ENCODE measurements around the gene TMEM43.
A peak's percentile ranks its signal among the peaks of the same experiment; 100 is the strongest.

Gene TMEM43

DNA sequence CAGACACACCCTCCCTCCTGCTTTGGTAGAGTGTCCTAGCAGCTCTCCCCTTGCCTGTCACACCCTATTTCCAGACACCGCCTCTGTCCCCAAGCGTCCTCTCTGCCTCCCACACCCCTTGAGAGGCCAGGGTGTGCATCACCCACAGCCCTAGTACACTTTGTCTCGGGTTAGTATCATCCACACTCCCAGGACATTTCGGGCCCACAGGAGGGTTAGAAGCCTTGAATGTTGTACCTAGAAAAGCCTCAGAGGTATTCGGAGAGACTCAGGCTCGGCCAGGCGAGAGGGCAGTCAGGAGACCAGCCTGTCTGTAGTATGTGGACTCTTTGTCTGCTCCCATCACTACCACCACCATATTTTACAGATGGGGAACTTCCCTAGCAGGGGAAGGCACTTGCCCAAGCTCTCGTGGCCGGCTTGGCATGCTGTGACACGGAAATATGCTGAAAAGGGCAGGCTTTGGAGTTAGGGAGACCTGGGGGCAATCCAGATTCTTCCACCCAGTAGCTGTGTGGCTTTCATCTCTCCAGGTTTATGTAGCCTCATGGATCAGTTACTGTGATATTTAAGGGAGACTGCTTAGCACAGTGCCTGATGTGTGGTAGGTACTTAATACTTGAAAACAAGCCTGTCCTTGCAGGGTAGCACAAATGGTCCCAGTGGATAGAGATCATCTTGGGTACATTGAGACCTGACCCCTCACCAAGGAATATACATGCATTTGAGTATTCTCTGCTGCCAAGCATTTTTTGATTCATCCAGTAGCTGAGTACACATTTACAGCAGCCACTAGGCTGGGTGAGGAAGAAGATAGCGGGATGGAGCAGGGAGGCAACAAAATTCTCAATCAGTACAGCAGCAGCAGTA is 1.4 kb downstream of the TMEM43 start:
- Histone ChIP-seq H3K4me3 (ENCODE audit: low read depth, low read length) (peak overlapping the region; percentile 84), H3K36me3 (peaks cover 20% of the 10 kb centered on the region), H3K9me3 (no peaks in the 10 kb centered on the region), H3K27me3 (no peaks in the 10 kb centered on the region), H3K4me1 (no peaks in the 10 kb centered on the region)
- TF ChIP-seq, protein P1, sequence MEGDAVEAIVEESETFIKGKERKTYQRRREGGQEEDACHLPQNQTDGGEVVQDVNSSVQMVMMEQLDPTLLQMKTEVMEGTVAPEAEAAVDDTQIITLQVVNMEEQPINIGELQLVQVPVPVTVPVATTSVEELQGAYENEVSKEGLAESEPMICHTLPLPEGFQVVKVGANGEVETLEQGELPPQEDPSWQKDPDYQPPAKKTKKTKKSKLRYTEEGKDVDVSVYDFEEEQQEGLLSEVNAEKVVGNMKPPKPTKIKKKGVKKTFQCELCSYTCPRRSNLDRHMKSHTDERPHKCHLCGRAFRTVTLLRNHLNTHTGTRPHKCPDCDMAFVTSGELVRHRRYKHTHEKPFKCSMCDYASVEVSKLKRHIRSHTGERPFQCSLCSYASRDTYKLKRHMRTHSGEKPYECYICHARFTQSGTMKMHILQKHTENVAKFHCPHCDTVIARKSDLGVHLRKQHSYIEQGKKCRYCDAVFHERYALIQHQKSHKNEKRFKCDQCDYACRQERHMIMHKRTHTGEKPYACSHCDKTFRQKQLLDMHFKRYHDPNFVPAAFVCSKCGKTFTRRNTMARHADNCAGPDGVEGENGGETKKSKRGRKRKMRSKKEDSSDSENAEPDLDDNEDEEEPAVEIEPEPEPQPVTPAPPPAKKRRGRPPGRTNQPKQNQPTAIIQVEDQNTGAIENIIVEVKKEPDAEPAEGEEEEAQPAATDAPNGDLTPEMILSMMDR (IDR thresholded peaks at IDR 0.05; ENCODE audit: low read depth, low read length): no peak
- DNase-seq: no peak

DNA sequence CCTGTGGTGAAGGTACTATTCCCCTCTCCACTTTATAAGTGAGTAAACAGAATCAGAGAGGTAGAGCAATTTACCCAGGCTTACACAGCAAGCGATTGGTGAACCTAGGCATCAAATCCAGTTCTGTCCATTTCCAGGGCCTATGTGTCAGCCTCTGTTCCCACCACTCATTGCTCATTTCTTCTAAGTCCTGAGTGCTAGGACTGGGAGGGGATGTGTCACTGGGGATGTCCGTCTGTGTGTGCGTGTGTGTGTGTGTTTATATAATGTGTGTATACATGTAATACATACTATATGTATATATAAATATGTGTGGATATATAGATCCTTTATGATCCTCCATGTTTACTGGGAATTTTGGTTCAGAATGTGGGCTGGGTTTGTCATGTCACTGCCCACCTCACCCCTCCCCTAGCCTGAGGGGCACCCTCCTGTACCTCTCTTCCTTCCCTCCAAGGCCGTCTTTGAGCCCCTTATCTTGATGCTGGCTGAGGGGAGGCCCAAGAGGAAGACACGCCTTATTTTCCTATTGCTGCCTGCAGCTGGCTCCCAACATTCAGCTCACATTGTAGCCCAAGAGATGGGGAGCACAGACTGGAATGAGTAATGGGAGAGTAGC is 2.1 kb downstream of the TMEM43 start:
- Histone ChIP-seq H3K4me3 (ENCODE audit: low read depth, low read length) (no peak overlapping the region), H3K4me1 (no peaks in the 10 kb centered on the region), H3K9me3 (no peaks in the 10 kb centered on the region), H3K27me3 (no peaks in the 10 kb centered on the region), H3K36me3 (peaks cover 23% of the 10 kb centered on the region)
- TF ChIP-seq, protein P1 (IDR thresholded peaks at IDR 0.05; ENCODE audit: low read depth, low read length): no peak
- no peak for DNase-seq

DNA sequence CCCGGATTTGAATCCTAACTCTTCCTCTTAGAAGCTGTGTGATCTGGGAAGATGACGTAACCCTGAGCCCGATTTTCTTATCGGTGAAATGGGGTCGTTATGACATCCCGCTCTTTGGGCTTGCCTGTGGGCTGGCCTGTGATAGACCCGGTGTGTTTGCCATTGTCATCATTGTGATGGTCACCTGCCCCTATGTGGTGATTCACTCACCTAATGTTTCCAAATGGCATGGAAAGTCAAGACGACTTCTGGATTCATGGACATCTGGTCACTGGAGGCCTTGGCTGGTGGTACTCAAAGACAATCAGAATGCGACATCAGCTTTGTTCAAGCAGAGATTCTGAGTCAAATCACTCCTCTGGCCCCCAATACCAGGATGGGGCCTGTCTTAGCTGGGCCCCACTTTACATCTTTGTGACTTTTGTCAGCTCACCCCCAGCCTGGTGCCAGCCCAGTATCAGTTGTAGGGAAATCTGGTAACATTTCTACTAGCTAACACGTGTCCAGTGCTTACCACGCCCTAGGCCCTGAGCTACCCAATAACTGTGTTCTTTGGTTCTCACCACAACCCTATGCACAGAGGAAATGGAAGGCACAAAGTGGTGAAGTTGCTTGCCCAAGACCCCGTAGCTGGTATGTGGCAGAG is 2.8 kb downstream of the TMEM43 start:
- no peaks in the 10 kb centered on the region for H3K9me3 ChIP-seq
- TF ChIP-seq, protein P1 (IDR thresholded peaks at IDR 0.05; ENCODE audit: low read depth, low read length): no peak
- H3K36me3 ChIP-seq: peaks cover 23% of the 10 kb centered on the region
- no peak for DNase-seq
- no peaks in the 10 kb centered on the region for H3K4me1 ChIP-seq
- no peak overlapping the region for H3K4me3 ChIP-seq (ENCODE audit: low read depth, low read length)
- H3K27me3 ChIP-seq: no peaks in the 10 kb centered on the region

DNA sequence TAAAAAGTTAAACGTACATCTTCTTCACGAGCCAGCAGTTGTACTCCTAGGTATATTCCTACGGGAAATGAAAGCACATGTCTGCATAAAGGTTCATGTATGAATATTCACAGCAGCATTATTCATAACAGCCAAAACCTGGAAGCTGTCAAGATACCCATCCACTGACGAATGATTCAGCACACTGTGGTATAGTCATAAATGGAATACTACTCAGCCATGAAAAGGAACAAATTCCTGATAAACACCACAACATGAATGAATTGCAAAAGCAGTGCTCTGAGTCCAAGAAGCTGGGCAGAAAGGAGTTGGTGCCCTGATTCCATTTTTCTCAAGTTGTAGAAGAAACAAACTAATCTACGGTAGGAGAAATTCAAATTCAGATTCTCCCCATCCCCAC is 3.9 kb downstream of the TMEM43 start:
- TF ChIP-seq, protein P1 (IDR thresholded peaks at IDR 0.05; ENCODE audit: low read depth, low read length): no peak
- Histone ChIP-seq H3K36me3 (peaks cover 23% of the 10 kb centered on the region), H3K27me3 (no peaks in the 10 kb centered on the region), H3K4me1 (no peaks in the 10 kb centered on the region), H3K9me3 (no peaks in the 10 kb centered on the region), H3K4me3 (ENCODE audit: low read depth, low read length) (no peak overlapping the region)
- no peak for DNase-seq

DNA sequence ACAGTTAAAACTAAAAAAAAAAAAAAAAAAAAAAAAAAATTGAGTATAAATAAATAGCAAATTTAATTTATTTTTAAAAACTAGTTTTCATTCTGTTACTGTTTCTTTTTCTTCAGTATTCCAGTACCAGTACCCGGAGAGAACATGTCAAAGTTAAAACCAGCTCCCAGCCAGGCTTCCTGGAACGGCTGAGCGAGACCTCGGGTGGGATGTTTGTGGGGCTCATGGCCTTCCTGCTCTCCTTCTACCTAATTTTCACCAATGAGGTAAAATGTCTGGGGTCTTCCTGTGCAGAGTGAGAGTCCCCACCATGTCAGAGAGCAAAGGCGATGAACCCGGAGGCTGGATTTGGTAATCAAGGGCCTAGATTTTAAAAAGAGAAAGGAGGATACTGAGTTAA is 4.4 kb downstream of the TMEM43 start:
- Histone ChIP-seq H3K36me3 (peaks cover 23% of the 10 kb centered on the region), H3K4me1 (no peaks in the 10 kb centered on the region), H3K27me3 (no peaks in the 10 kb centered on the region), H3K9me3 (no peaks in the 10 kb centered on the region), H3K4me3 (ENCODE audit: low read depth, low read length) (no peak overlapping the region)
- TF ChIP-seq, protein P1 (IDR thresholded peaks at IDR 0.05; ENCODE audit: low read depth, low read length): no peak
- DNase-seq: no peak
